Epithelial cell of esophagus (primary cell): ENCODE data around the gene HHAT.
A peak's percentile ranks its signal among the peaks of the same experiment; 100 is the strongest.

Experiments used
- DNase-seq: peaks from one replicate; pipeline ENCODE4 v3.0.0; 2010; ENCODE audit warnings: low read depth
- H3K4me3 ChIP-seq: 2 replicates; pipeline ENCODE4 v1.5.1; 2011; ENCODE audit warnings: mild to moderate bottlenecking, low read length, control low read depth
- CTCF ChIP-seq: IDR thresholded peaks from 2 replicates; pipeline ENCODE4 v1.5.1; 2011; ENCODE audit warnings: low read depth, mild to moderate bottlenecking, low read length, control low read depth, inconsistent platforms; ENCODE audit not compliant: insufficient read depth; ENCODE audit errors: missing control alignments

Gene HHAT

GRCh38 chr1:210373878-210374599, 45.3 kb downstream of the HHAT start:
- TF ChIP-seq CTCF, result peak; percentile 99
- H3K4me3 ChIP-seq, result no peak overlapping the region
- peak; percentile 92 for DNase-seq

- no peak for TF ChIP-seq CTCF
- H3K4me3 ChIP-seq, result no peak overlapping the region
- DNase-seq, result no peak
Measured at GRCh38 chr1:210374600-210374953, 45.9 kb downstream of the HHAT start.

- no peak for DNase-seq
- TF ChIP-seq CTCF, result no peak
- no peak overlapping the region for H3K4me3 ChIP-seq
Measured at GRCh38 chr1:210376836-210377372, 48.2 kb downstream of the HHAT start.

GRCh38 chr1:210377731-210378333, 49.1 kb downstream of the HHAT start:
- no peak overlapping the region for H3K4me3 ChIP-seq
- no peak for TF ChIP-seq CTCF
- no peak for DNase-seq

- no peak for DNase-seq
- TF ChIP-seq CTCF, result no peak
Measured at GRCh38 chr1:210378736-210379135, 50.0 kb downstream of the HHAT start.

GRCh38 chr1:210381934-210382333, 53.2 kb downstream of the HHAT start:
- no peak for TF ChIP-seq CTCF
- H3K4me3 ChIP-seq, result no peak overlapping the region
- no peak for DNase-seq

More at GRCh38 chr1:210378736-210379135, 50.0 kb downstream of the HHAT start:
- no peak overlapping the region for H3K4me3 ChIP-seq
